RWPE1 (cell line): Measurements from ENCODE around the gene GAB2.
A peak's percentile ranks its signal among the peaks of the same experiment; 100 is the strongest.
"Not testable (repeated sequence)": the region's sequence is repeated elsewhere in the genome, so short reads cannot be mapped to it uniquely, and the experiment has no call there.

ENCODE experiments used
- CTCF ChIA-PET: fragments of 350-600 bp; sonication (Branson Sonifier 250); formaldehyde crosslinking; extraction: SDS; loops from one replicate; lab custom pipeline; 2021; lab: Yijun Ruan, JAX
- POLR2A ChIA-PET: fragments of 400-600 bp; formaldehyde crosslinking; extraction: SDS; loops from one replicate; lab custom pipeline; 2020; ENCODE audit warnings: antibody characterized with exemption; ENCODE audit not compliant: low non-redundant PET; lab: Yijun Ruan, JAX
- DNase-seq: peaks from one replicate; pipeline ENCODE4 v3.0.0; 2012; ENCODE audit warnings: low spot score
- H3K27ac ChIP-seq: fragments of 450-650 bp; 2 replicates; pipeline ENCODE4 v1.5.1; 2017
- TF ChIP-seq, protein P1 (sequence below): fragments of 450-650 bp; conservative IDR thresholded peaks from 2 replicates; pipeline ENCODE4 v1.5.1; 2017; ENCODE audit warnings: low read depth, mild to moderate bottlenecking

The GAB2 gene

GRCh38 chr11:78241475-78241874 is 176.1 kb downstream of the GAB2 start:
- POLR2A ChIA-PET: no interaction called here
- no peak for DNase-seq
- CTCF ChIA-PET: interaction anchor here (0.6 kb wide), 1 partner anchor 22 kb away, joined by 3 read pairs; no protein-coding TSS in a partner anchor
- no peak overlapping the region for H3K27ac ChIP-seq
- TF ChIP-seq, protein P1, sequence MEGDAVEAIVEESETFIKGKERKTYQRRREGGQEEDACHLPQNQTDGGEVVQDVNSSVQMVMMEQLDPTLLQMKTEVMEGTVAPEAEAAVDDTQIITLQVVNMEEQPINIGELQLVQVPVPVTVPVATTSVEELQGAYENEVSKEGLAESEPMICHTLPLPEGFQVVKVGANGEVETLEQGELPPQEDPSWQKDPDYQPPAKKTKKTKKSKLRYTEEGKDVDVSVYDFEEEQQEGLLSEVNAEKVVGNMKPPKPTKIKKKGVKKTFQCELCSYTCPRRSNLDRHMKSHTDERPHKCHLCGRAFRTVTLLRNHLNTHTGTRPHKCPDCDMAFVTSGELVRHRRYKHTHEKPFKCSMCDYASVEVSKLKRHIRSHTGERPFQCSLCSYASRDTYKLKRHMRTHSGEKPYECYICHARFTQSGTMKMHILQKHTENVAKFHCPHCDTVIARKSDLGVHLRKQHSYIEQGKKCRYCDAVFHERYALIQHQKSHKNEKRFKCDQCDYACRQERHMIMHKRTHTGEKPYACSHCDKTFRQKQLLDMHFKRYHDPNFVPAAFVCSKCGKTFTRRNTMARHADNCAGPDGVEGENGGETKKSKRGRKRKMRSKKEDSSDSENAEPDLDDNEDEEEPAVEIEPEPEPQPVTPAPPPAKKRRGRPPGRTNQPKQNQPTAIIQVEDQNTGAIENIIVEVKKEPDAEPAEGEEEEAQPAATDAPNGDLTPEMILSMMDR: no peak

DNA sequence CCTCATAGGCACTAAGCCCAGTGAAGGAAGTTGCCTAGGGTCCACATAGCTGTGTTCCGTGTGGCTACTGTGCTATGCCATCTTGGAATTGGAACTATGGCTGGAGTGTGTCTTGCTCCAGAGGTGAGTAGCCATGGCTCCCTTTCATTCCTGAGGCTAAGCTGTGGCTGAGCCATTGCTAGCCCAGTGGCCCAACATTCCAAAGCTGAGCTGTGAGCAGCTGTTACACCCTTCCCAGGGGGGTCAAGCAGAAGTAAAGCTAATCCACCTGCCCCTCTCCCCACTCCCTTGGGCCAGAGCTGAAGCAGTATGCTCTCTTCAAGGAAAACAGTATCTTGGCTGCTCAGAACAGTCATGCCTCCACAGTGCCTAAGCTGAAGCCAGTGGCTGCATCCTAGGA is 177.8 kb downstream of the GAB2 start:
- H3K27ac ChIP-seq: no peak overlapping the region
- POLR2A ChIA-PET: no interaction called here
- DNase-seq: no peak
- TF ChIP-seq, protein P1: no peak
- CTCF ChIA-PET: interaction anchor here (0.5 to 0.7 kb wide), 3 partner anchors 72 to 816 kb away, joined by 3 to 4 read pairs (median 3); no protein-coding TSS in a partner anchor

GRCh38 chr11:78237293-78238046 is 180.2 kb downstream of the GAB2 start:
- POLR2A ChIA-PET: no interaction called here
- TF ChIP-seq, protein P1: no peak
- DNase-seq: no peak
- H3K27ac ChIP-seq: no peak overlapping the region
- CTCF ChIA-PET: no interaction called here

DNA sequence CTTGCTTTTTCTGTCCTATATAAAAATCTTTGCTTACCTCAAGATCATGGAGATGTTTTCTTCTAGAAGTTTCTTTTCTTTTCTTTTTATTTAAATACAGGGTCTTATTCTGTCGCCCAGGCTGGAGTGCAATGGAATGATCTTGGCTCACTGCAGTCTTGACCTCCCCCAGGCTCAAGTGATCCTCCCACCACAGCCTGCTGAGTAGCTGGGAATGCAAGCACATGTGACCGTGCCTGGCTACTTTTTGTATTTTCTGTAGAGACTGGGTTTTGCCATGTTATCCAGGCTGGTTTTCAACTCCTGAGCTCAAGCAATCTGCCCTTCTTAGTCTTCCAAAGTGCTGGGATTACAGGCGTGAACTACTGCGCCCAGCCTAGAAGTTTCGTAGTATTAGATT is 183.6 kb downstream of the GAB2 start:
- no peak for DNase-seq
- no peak overlapping the region for H3K27ac ChIP-seq
- TF ChIP-seq, protein P1: no peak
- ChIA-PET CTCF (interaction anchor here (0.6 kb wide), 1 partner anchor 329 kb away, joined by 3 read pairs; no protein-coding TSS in a partner anchor), POLR2A (no interaction called here)

DNA sequence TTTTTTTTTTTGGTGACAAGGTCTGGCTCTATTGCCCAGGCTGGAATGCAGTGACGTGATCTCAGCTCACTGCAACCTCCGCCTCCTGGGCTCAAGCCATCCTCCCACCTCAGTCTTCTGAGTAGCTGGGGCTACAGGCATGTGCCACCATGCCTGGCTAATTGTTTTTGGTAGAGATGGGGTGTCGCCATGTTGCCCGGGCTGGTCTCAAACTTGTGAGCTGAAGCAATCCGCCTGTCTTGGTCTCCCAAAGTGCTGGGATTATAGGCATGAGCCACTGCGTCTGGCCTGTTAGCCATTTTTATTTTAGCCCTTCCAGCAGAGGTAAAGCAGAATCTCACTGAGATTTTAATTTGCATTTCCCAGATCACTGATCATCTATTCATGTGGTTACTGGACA is 184.6 kb downstream of the GAB2 start:
- CTCF ChIA-PET, POLR2A ChIA-PET, DNase-seq, H3K27ac ChIP-seq: not testable (repeated sequence)

GRCh38 chr11:78231962-78232501 is 185.6 kb downstream of the GAB2 start:
- no peak overlapping the region for H3K27ac ChIP-seq
- TF ChIP-seq, protein P1: no peak
- POLR2A ChIA-PET: no interaction called here
- peak; percentile 13 for DNase-seq
- CTCF ChIA-PET: no interaction called here
